Stimulated activated effector memory CD8-positive, alpha-beta T cell treated with anti-CD3 and anti-CD28 coated beads, Interleukin-12 subunit alpha, Interleukin-12 subunit beta, amount 100 ng/mL, for 72 hours (primary cell): Measurements from ENCODE around the gene MTMR10.

Source experiments
- ATAC-seq: fragments of 150-1000 bp; cut with Tn5 transposase; 2 replicates; pipeline ENCODE4 v1.10.0; 2021
- DNase-seq, 2 donors: peaks; one replicate each; pipeline ENCODE4 v3.0.0; 2021 to 2022; ENCODE audit warnings: low spot score in 2 of 2
- H3K27ac Mint-ChIP-seq: one replicate; pipeline ENCODE4 v1.8.0; 2022; ENCODE audit warnings: mild to moderate bottlenecking, mixed read lengths
- H3K36me3 Mint-ChIP-seq: one replicate; pipeline ENCODE4 v1.8.0; 2022; ENCODE audit warnings: mild to moderate bottlenecking, mixed read lengths
- H3K4me1 Mint-ChIP-seq: one replicate; pipeline ENCODE4 v1.8.0; 2022; ENCODE audit warnings: mixed read lengths
- H3K4me3 Mint-ChIP-seq: one replicate; pipeline ENCODE4 v1.8.0; 2022; ENCODE audit warnings: mild to moderate bottlenecking, mixed read lengths
- H3K9me3 Mint-ChIP-seq: one replicate; pipeline ENCODE4 v1.8.0; 2022; ENCODE audit warnings: mixed read lengths

MTMR10 gene

GRCh38 chr15:30991255-30992235 lies at the start of gene MTMR10:
MTMR10 (minus strand) TSS chr15:30991628; CDS start chr15:30991506, 122 bp downstream.
- DNase-seq, result peak; percentile 76 to 91
- H3K36me3 Mint-ChIP-seq, result peaks cover 22% of the 10 kb centered on the region
- peak within 1 kb of the TSS; percentile 93 for H3K4me3 Mint-ChIP-seq

GRCh38 chr15:31040611-31041010 lies 49.2 kb upstream of the MTMR10 start:
- Mint-ChIP-seq H3K4me3 (no peak overlapping the region), H3K4me1 (no peaks in the 10 kb centered on the region), H3K27ac (no peak overlapping the region), H3K9me3 (no peaks in the 10 kb centered on the region), H3K36me3 (no peaks in the 10 kb centered on the region)
- ATAC-seq, result no peak
- DNase-seq, result no peak

More at GRCh38 chr15:30991255-30992235, at the start of gene MTMR10:
- peaks cover 34% of the 10 kb centered on the region for H3K4me1 Mint-ChIP-seq
- ATAC-seq, result peak; percentile 97
- H3K27ac Mint-ChIP-seq, result peak within 1 kb of the TSS; percentile 93
- no peaks in the 10 kb centered on the region for H3K9me3 Mint-ChIP-seq

- no peak overlapping the region for H3K27ac Mint-ChIP-seq
- H3K9me3 Mint-ChIP-seq, result no peaks in the 10 kb centered on the region
- no peak for ATAC-seq
- H3K4me3 Mint-ChIP-seq, result no peak overlapping the region
- DNase-seq, result no peak
- no peaks in the 10 kb centered on the region for H3K4me1 Mint-ChIP-seq
- no peaks in the 10 kb centered on the region for H3K36me3 Mint-ChIP-seq
Observed at GRCh38 chr15:31039961-31040360, 48.5 kb upstream of the MTMR10 start.

- DNase-seq, result peak in 1 of 2 donors; percentile 15
- H3K36me3 Mint-ChIP-seq, result no peaks in the 10 kb centered on the region
- no peak overlapping the region for H3K27ac Mint-ChIP-seq
- no peaks in the 10 kb centered on the region for H3K9me3 Mint-ChIP-seq
- H3K4me1 Mint-ChIP-seq, result no peaks in the 10 kb centered on the region
- H3K4me3 Mint-ChIP-seq, result no peak overlapping the region
- ATAC-seq, result no peak
Observed at GRCh38 chr15:31037731-31038477, 46.5 kb upstream of the MTMR10 start.

- no peak for ATAC-seq
- Mint-ChIP-seq H3K4me1 (no peaks in the 10 kb centered on the region), H3K4me3 (no peak overlapping the region), H3K9me3 (no peaks in the 10 kb centered on the region), H3K27ac (no peak overlapping the region), H3K36me3 (no peaks in the 10 kb centered on the region)
- DNase-seq, result peak in 1 of 2 donors; percentile 18
Observed at GRCh38 chr15:31036783-31037182, 45.4 kb upstream of the MTMR10 start.

GRCh38 chr15:31035610-31036009 lies 44.2 kb upstream of the MTMR10 start:
- no peak for ATAC-seq
- Mint-ChIP-seq H3K9me3 (no peaks in the 10 kb centered on the region), H3K4me1 (no peaks in the 10 kb centered on the region), H3K36me3 (no peaks in the 10 kb centered on the region), H3K4me3 (no peak overlapping the region), H3K27ac (no peak overlapping the region)
- DNase-seq, result no peak

GRCh38 chr15:31034152-31034551 lies 42.7 kb upstream of the MTMR10 start:
- no peaks in the 10 kb centered on the region for H3K9me3 Mint-ChIP-seq
- no peak for DNase-seq
- H3K27ac Mint-ChIP-seq, result no peak overlapping the region
- H3K36me3 Mint-ChIP-seq, result no peaks in the 10 kb centered on the region
- ATAC-seq, result no peak
- no peak overlapping the region for H3K4me3 Mint-ChIP-seq
- no peaks in the 10 kb centered on the region for H3K4me1 Mint-ChIP-seq

GRCh38 chr15:31032961-31033371 lies 41.5 kb upstream of the MTMR10 start:
- no peak overlapping the region for H3K27ac Mint-ChIP-seq

GRCh38 chr15:31031471-31032067 lies 40.1 kb upstream of the MTMR10 start:
- DNase-seq (no peak), ATAC-seq (peak; percentile 61)
- no peak overlapping the region for H3K4me3 Mint-ChIP-seq
- H3K36me3 Mint-ChIP-seq, result no peaks in the 10 kb centered on the region
- H3K9me3 Mint-ChIP-seq, result no peaks in the 10 kb centered on the region
- no peak overlapping the region for H3K27ac Mint-ChIP-seq
- no peaks in the 10 kb centered on the region for H3K4me1 Mint-ChIP-seq

More at GRCh38 chr15:31032961-31033371, 41.5 kb upstream of the MTMR10 start:
- ATAC-seq (no peak), DNase-seq (no peak)
- H3K4me1 Mint-ChIP-seq, result no peaks in the 10 kb centered on the region
- H3K36me3 Mint-ChIP-seq, result no peaks in the 10 kb centered on the region
- H3K4me3 Mint-ChIP-seq, result no peak overlapping the region
- H3K9me3 Mint-ChIP-seq, result no peaks in the 10 kb centered on the region

GRCh38 chr15:31027910-31028578 lies 36.6 kb upstream of the MTMR10 start:
- Mint-ChIP-seq H3K4me3 (no peak overlapping the region), H3K9me3 (no peaks in the 10 kb centered on the region), H3K36me3 (no peaks in the 10 kb centered on the region), H3K4me1 (peaks cover 3% of the 10 kb centered on the region), H3K27ac (no peak overlapping the region)
- DNase-seq, result no peak
- no peak for ATAC-seq

GRCh38 chr15:31025996-31026395 lies 34.6 kb upstream of the MTMR10 start:
- Mint-ChIP-seq H3K27ac (no peak overlapping the region), H3K4me1 (peaks cover 6% of the 10 kb centered on the region), H3K4me3 (no peak overlapping the region), H3K36me3 (no peaks in the 10 kb centered on the region), H3K9me3 (no peaks in the 10 kb centered on the region)
- ATAC-seq, result no peak
- DNase-seq, result no peak

GRCh38 chr15:31024979-31025378 lies 33.6 kb upstream of the MTMR10 start:
- H3K9me3 Mint-ChIP-seq, result no peaks in the 10 kb centered on the region
- no peak for DNase-seq
- no peaks in the 10 kb centered on the region for H3K36me3 Mint-ChIP-seq
- peaks cover 6% of the 10 kb centered on the region for H3K4me1 Mint-ChIP-seq
- H3K27ac Mint-ChIP-seq, result no peak overlapping the region
- no peak for ATAC-seq
- H3K4me3 Mint-ChIP-seq, result no peak overlapping the region

- H3K27ac Mint-ChIP-seq, result no peak overlapping the region
- no peak overlapping the region for H3K4me3 Mint-ChIP-seq
- DNase-seq (no peak), ATAC-seq (no peak)
- H3K9me3 Mint-ChIP-seq, result no peaks in the 10 kb centered on the region
- H3K36me3 Mint-ChIP-seq, result no peaks in the 10 kb centered on the region
- peaks cover 6% of the 10 kb centered on the region for H3K4me1 Mint-ChIP-seq
Observed at GRCh38 chr15:31024330-31024729, 32.9 kb upstream of the MTMR10 start.

- H3K9me3 Mint-ChIP-seq, result no peaks in the 10 kb centered on the region
- ATAC-seq, result no peak
- H3K27ac Mint-ChIP-seq, result no peak overlapping the region
- peaks cover 6% of the 10 kb centered on the region for H3K4me1 Mint-ChIP-seq
- no peak for DNase-seq
- H3K36me3 Mint-ChIP-seq, result no peaks in the 10 kb centered on the region
- H3K4me3 Mint-ChIP-seq, result no peak overlapping the region
Observed at GRCh38 chr15:31023841-31024240, 32.4 kb upstream of the MTMR10 start.
